ENCODE measurements around the gene SRBD1.

SRBD1 gene

GRCh38 chr2:45634223-45634622 lies 23.2 kb upstream of the SRBD1 start:
- no peak for DNase-seq

- no peak for DNase-seq
These were observed 20.9 kb upstream of the SRBD1 start for GRCh38 chr2:45631955-45632354.

GRCh38 chr2:45631319-45631718 lies 20.3 kb upstream of the SRBD1 start:
- DNase-seq = no peak

GRCh38 chr2:45629971-45630370 lies 18.9 kb upstream of the SRBD1 start:
- DNase-seq = no peak

GRCh38 chr2:45627911-45628310 lies 16.8 kb upstream of the SRBD1 start:
- no peak for DNase-seq

GRCh38 chr2:45626387-45627221 lies 15.5 kb upstream of the SRBD1 start:
- no peak for DNase-seq

GRCh38 chr2:45625824-45626223 lies 14.8 kb upstream of the SRBD1 start:
- DNase-seq = no peak

- no peak for DNase-seq
These were observed 12.0 kb upstream of the SRBD1 start for GRCh38 chr2:45623098-45623497.

- DNase-seq = no peak
These were observed 11.4 kb upstream of the SRBD1 start for GRCh38 chr2:45622336-45623075.

- DNase-seq = no peak
These were observed 6.4 kb upstream of the SRBD1 start for GRCh38 chr2:45617496-45617895.

GRCh38 chr2:45616658-45617411 lies 5.8 kb upstream of the SRBD1 start:
- no peak for DNase-seq

GRCh38 chr2:45614871-45615415 lies 3.9 kb upstream of the SRBD1 start:
- DNase-seq = no peak

- DNase-seq = no peak
These were observed 3.3 kb upstream of the SRBD1 start for GRCh38 chr2:45614330-45614729.

GRCh38 chr2:45612731-45613130 lies 1.7 kb upstream of the SRBD1 start:
- DNase-seq = no peak

GRCh38 chr2:45612285-45612684 lies 1.2 kb upstream of the SRBD1 start:
- no peak for DNase-seq

GRCh38 chr2:45610281-45611019 lies 617 bp downstream of the SRBD1 start:
- DNase-seq = peak; percentile 45

- DNase-seq = no peak
These were observed 3.4 kb downstream of the SRBD1 start for GRCh38 chr2:45607701-45608100.

GRCh38 chr2:45606796-45607195 lies 4.3 kb downstream of the SRBD1 start:
- no peak for DNase-seq

- no peak for DNase-seq
These were observed 6.0 kb downstream of the SRBD1 start for GRCh38 chr2:45605116-45605515.

GRCh38 chr2:45602624-45603023 lies 8.4 kb downstream of the SRBD1 start:
- DNase-seq = no peak

GRCh38 chr2:45598545-45598944 lies 12.5 kb downstream of the SRBD1 start:
- no peak for DNase-seq

GRCh38 chr2:45596761-45597160 lies 14.3 kb downstream of the SRBD1 start:
- DNase-seq = no peak

Measured in stimulated activated CD4-positive, alpha-beta T cell treated with anti-CD3 and anti-CD28 coated beads, Interleukin-4, amount 100 ng/mL, for 24 hours (primary cell).